Lower lobe of right lung (tissue), 2 donors: Measurements from ENCODE around the gene AQP5. TPM values are rescaled to one million over a fixed set of nuclear protein-coding genes. Genes with fewer than 3 reads are reported as not detected.

ENCODE experiments used
- ATAC-seq, 2 donors: fragments of 200-7000 bp; cut with Tn5 transposase; one replicate each; pipeline ENCODE4 v1.9.1; 2020 to 2022; ENCODE audit warnings: mild to moderate bottlenecking in 2 of 2, moderate library complexity in 2 of 2
- DNase-seq: peaks from one replicate; pipeline ENCODE4 v3.0.0-alpha.2; 2020
- H3K27ac ChIP-seq: fragments of 200-600 bp; one replicate; pipeline ENCODE4 v1.8.0; 2022
- H3K27me3 ChIP-seq: fragments of 200-600 bp; one replicate; pipeline ENCODE4 v1.8.0; 2022; ENCODE audit warnings: low read depth
- H3K36me3 ChIP-seq: fragments of 200-600 bp; one replicate; pipeline ENCODE4 v1.8.0; 2022; ENCODE audit warnings: mild to moderate bottlenecking
- H3K4me1 ChIP-seq: fragments of 200-600 bp; one replicate; pipeline ENCODE4 v1.8.0; 2022
- H3K4me3 ChIP-seq: fragments of 200-600 bp; one replicate; pipeline ENCODE4 v1.8.0; 2022; ENCODE audit warnings: mild to moderate bottlenecking
- H3K9me3 ChIP-seq: fragments of 200-600 bp; one replicate; pipeline ENCODE4 v1.8.0; 2022
- intact Hi-C: fragments of 100-400 bp; cut with DNase I; formaldehyde crosslinking; loops from one replicate; pipeline ENCODE4 v1.11.0; 2022
- total RNA-seq: library from RNA; stranded (reverse); fragmentation: NEBNext Ultra II Directional; extraction: Animal tissue kit (Norgen Biotek cat#: 25700); gene quantifications from one replicate; pipeline ENCODE4 v1.2.1, GENCODE V29; 2021
- TF ChIP-seq, protein P1 (sequence below): fragments of 200-600 bp; IDR thresholded peaks from one replicate; pipeline ENCODE4 v1.8.0; 2022; ENCODE audit warnings: antibody characterized with exemption, mild to moderate bottlenecking
- donor health status: DM: no; HTN: yes; CAD: no; lungs with severe emphysema.

The AQP5 gene
- total RNA-seq, 1 donor from 2014 or later, result 6.4 TPM

DNA sequence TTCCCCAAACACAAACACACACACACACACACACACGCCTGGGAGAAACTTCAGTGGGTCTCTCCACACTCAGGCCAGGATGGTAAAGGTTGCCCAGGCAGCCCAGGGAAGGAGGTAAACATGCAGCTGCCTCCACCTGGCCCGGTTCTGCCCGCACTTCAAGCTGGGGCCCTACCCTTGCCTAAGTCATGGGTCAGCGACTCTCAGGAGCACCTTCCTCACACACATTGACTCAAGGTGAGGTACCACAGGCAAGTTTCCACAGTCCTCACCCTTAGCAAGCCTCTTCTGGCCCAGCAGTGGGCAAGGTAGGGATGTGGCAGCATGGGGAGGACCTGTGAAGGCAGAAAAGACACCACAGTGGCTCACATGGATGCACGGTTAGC, 43.9 kb upstream of the AQP5 start:
- no peaks in the 10 kb centered on the region for H3K9me3 ChIP-seq
- H3K36me3 ChIP-seq, result no peaks in the 10 kb centered on the region
- peaks cover 10% of the 10 kb centered on the region for H3K4me1 ChIP-seq
- no peaks in the 10 kb centered on the region for H3K27me3 ChIP-seq
- TF ChIP-seq, protein P1, sequence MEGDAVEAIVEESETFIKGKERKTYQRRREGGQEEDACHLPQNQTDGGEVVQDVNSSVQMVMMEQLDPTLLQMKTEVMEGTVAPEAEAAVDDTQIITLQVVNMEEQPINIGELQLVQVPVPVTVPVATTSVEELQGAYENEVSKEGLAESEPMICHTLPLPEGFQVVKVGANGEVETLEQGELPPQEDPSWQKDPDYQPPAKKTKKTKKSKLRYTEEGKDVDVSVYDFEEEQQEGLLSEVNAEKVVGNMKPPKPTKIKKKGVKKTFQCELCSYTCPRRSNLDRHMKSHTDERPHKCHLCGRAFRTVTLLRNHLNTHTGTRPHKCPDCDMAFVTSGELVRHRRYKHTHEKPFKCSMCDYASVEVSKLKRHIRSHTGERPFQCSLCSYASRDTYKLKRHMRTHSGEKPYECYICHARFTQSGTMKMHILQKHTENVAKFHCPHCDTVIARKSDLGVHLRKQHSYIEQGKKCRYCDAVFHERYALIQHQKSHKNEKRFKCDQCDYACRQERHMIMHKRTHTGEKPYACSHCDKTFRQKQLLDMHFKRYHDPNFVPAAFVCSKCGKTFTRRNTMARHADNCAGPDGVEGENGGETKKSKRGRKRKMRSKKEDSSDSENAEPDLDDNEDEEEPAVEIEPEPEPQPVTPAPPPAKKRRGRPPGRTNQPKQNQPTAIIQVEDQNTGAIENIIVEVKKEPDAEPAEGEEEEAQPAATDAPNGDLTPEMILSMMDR, result no peak
- H3K4me3 ChIP-seq, result no peak overlapping the region
- intact Hi-C loops, result no loop called here
- H3K27ac ChIP-seq, result no peak overlapping the region
- ATAC-seq, result no peak
- no peak for DNase-seq

DNA sequence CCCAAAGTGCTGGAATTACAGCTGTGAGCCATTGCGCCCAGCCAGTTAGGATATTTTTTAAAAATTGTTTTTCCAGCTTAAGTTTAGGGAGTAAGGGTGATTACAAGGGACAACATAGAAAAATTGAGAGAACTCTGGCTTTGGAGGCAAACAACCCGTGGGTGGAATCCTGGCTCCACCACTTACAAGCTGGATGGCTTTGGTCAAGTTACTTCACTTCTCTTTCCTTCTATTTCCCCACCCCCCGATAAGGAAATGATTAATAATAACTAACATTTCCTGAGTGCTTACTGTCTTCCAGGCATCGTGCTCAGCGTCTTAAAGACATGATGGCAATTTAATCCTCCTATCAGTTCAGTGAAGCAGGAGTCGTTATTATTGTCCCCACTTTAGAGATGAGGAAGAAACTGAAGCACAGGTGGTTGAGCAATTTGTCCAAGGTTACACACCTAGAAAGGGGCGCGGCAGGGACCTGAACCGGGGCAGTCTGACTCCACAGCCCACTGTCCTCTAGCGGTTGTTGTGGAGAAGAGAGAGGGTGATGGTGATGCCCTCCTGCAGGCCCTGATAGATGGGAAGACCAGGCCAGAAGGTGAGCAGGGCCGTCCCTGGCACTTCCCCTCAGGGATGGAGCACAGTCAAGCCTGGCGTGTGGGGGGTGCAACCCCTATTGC, 41.3 kb upstream of the AQP5 start:
- H3K27ac ChIP-seq, result no peak overlapping the region
- H3K4me3 ChIP-seq, result no peak overlapping the region
- intact Hi-C loops, result no loop called here
- DNase-seq (no peak), ATAC-seq (no peak)
- TF ChIP-seq, protein P1, result no peak
- peaks cover 10% of the 10 kb centered on the region for H3K4me1 ChIP-seq
- H3K27me3 ChIP-seq, result no peaks in the 10 kb centered on the region
- no peaks in the 10 kb centered on the region for H3K36me3 ChIP-seq
- no peaks in the 10 kb centered on the region for H3K9me3 ChIP-seq

DNA sequence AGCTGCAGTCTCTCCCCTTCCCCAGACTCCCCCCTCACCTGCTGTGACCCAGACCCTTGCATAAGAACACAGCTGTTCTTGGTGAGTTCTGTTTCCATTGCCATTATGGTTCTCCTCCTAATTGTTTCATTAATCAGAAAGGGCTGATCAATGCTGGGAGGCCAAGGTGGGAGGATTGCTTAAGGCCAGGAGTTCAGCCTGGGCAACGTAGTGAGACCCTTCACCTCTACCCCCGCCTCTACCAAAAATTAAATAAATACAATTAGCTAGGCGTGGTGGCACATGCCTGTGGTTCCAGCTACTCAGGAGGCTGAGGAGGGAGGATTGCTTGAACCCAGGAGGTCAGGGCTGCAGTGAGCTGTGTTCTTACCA, 40.8 kb upstream of the AQP5 start:
- intact Hi-C loops, result no loop called here
- DNase-seq (no peak), ATAC-seq (no peak)
- no peaks in the 10 kb centered on the region for H3K27me3 ChIP-seq
- H3K9me3 ChIP-seq, result no peaks in the 10 kb centered on the region
- TF ChIP-seq, protein P1, result no peak
- H3K36me3 ChIP-seq, result no peaks in the 10 kb centered on the region
- no peak overlapping the region for H3K27ac ChIP-seq
- H3K4me1 ChIP-seq, result peaks cover 10% of the 10 kb centered on the region
- H3K4me3 ChIP-seq, result no peak overlapping the region

DNA sequence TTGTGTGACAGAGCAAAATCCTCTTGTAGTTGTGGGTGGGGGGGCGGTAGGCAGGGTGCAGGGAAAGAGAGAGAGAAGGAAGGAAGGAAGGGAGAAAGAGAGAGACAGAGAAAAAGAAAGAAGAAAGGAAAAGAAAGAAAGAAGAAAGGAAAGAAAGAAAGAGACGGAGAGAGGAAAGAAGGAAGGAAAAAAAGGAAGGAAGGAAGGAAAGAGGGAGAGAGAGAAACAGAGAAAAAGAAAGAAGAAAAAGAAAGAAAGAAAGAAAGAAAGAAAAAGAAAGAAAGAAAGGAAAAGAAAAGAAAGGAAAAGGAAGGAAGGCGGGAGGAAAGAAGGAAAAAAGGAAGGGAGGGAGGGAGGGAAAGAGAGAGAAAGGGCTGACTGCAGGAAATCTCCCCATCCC, 40.4 kb upstream of the AQP5 start:
- Histone ChIP-seq H3K4me3 (no peak overlapping the region), H3K4me1 (peaks cover 10% of the 10 kb centered on the region), H3K36me3 (no peaks in the 10 kb centered on the region), H3K27me3 (no peaks in the 10 kb centered on the region), H3K9me3 (no peaks in the 10 kb centered on the region), H3K27ac (no peak overlapping the region)
- TF ChIP-seq, protein P1, result no peak
- no peak for DNase-seq
- no peak for ATAC-seq
- intact Hi-C loops, result no loop called here

DNA sequence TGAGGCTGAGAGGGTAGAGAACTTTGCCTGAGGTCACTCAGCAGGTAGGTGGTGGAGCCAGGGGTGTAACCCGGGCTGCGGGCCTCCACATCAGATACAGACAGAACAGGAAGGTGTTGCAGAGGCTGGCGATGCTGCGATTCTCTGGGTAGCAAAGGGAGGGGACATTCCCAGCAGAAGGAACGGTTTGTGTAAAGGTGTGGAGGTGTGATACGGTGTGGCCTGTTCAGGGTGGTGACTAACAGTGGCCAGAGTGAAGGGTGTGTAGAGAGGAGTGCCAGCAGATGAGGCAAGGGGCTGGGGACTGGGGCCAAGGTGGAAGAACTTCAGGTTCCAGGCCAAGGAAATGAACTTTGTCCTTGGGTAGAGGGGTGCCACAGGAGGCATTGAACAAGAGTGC, 39.7 kb upstream of the AQP5 start:
- H3K27me3 ChIP-seq, result no peaks in the 10 kb centered on the region
- DNase-seq (no peak), ATAC-seq (no peak)
- H3K36me3 ChIP-seq, result no peaks in the 10 kb centered on the region
- H3K9me3 ChIP-seq, result no peaks in the 10 kb centered on the region
- intact Hi-C loops, result no loop called here
- TF ChIP-seq, protein P1, result no peak
- peaks cover 10% of the 10 kb centered on the region for H3K4me1 ChIP-seq
- H3K27ac ChIP-seq, result no peak overlapping the region
- H3K4me3 ChIP-seq, result no peak overlapping the region
